PFSK-1 (cell line): ENCODE measurements around the gene LINC01488.

Experiments
- FOXP2 ChIP-seq: optimal IDR thresholded peaks from 2 replicates; pipeline ENCODE3; 2011; ENCODE audit warnings: borderline replicate concordance, control low read depth, inconsistent platforms; ENCODE audit not compliant: insufficient read depth; ENCODE audit errors: extremely low read length, extremely low read depth
- POLR2AphosphoS5 ChIP-seq: IDR thresholded peaks from 2 replicates; pipeline ENCODE4 v1.6.1; 2012; ENCODE audit warnings: low read depth, mild to moderate bottlenecking, control low read depth, low read length, moderate library complexity
- SIN3A ChIP-seq: IDR thresholded peaks from 2 replicates; pipeline ENCODE4 v1.6.1; 2012; ENCODE audit warnings: mild to moderate bottlenecking, low read length, moderate library complexity, borderline replicate concordance; ENCODE audit not compliant: insufficient read depth
- TAF1 ChIP-seq: IDR thresholded peaks from 2 replicates; pipeline ENCODE4 v1.6.1; 2012; ENCODE audit warnings: low read length, control low read depth, borderline replicate concordance; ENCODE audit not compliant: insufficient read depth
- TF ChIP-seq, protein P1 (sequence below), 2 experiments: IDR thresholded peaks; 2 replicates each; pipeline versions ENCODE4 v1.6.1 to v1.8.0; 2011 to 2012; ENCODE audit warnings: low read depth in 2 of 2, low read length in 2 of 2, control low read depth in 1 of 2, inconsistent platforms in 1 of 2, mild to moderate bottlenecking in 1 of 2, moderate library complexity in 1 of 2; ENCODE audit not compliant: insufficient read depth in 1 of 2

LINC01488 gene

DNA sequence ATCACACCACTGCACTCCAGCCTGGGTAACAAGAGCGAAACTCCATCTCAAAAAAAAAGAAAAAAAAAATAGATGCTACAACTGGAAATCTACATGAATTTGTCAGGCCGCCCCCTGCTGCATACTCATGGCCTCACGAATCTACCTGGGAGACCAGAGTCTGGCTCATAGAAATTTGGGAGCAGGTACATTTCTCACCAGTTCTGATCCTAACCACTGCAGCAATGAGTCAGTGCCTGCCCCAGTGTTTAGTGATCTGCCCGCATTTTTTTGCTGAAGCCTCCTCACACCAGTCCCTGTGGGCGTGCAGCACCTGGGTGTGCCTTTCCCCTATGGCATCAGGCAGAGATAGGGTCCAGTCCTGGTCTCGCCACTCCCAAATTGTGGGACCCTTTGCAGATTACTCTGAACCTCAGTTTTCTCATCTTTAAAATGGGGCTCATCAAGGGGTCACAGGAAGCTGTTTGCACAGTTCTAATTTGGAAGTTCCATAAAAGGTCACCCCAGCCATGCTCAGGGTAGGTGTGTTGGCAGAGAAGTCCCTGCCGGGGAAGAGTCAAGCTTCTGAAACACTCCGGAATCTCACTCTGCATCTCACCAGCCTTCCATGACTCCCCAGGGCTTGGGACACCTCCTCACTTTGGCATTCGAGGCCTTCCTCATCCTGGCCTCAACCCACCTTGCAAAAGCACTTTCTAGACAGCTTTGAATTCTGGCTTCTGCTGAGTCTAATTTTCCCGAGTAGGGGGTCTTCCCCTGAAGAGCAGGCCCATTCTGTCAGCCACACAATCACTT is 39.3 kb upstream of the LINC01488 start:
- TF ChIP-seq POLR2AphosphoS5: no peak
- TF ChIP-seq, protein P1, sequence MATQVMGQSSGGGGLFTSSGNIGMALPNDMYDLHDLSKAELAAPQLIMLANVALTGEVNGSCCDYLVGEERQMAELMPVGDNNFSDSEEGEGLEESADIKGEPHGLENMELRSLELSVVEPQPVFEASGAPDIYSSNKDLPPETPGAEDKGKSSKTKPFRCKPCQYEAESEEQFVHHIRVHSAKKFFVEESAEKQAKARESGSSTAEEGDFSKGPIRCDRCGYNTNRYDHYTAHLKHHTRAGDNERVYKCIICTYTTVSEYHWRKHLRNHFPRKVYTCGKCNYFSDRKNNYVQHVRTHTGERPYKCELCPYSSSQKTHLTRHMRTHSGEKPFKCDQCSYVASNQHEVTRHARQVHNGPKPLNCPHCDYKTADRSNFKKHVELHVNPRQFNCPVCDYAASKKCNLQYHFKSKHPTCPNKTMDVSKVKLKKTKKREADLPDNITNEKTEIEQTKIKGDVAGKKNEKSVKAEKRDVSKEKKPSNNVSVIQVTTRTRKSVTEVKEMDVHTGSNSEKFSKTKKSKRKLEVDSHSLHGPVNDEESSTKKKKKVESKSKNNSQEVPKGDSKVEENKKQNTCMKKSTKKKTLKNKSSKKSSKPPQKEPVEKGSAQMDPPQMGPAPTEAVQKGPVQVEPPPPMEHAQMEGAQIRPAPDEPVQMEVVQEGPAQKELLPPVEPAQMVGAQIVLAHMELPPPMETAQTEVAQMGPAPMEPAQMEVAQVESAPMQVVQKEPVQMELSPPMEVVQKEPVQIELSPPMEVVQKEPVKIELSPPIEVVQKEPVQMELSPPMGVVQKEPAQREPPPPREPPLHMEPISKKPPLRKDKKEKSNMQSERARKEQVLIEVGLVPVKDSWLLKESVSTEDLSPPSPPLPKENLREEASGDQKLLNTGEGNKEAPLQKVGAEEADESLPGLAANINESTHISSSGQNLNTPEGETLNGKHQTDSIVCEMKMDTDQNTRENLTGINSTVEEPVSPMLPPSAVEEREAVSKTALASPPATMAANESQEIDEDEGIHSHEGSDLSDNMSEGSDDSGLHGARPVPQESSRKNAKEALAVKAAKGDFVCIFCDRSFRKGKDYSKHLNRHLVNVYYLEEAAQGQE (IDR thresholded peaks at IDR 0.05; ENCODE audit: insufficient read depth in 1 of 2, low read depth in 2 of 2, low read length in 2 of 2): 0 out of 4 replicates have a peak, but pooled peaks of 1 of the 2 experiments have one; percentile 43
- TF ChIP-seq TAF1: peak; percentile 44; the same call in 1 of the 2 replicates

DNA sequence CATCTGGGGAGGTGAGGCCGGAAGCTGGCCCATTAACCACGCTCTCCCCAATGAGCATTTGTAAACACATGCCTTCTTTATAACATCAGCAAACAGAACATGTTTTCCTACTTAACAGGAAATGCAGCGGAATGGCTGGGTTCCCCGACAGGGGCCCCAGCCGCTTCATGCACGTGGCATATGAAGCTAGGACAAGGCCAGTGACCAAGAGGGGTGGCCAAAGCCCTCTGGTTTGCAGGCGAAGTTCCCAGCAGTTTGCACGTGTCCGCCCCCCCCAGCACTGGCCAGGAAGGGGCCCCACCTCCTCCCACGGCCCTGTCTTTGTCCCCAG is 38.7 kb upstream of the LINC01488 start:
- TF ChIP-seq POLR2AphosphoS5: no peak
- peak; percentile 79; the same call in 1 of the 2 replicates for TF ChIP-seq SIN3A
- TF ChIP-seq TAF1: peak; percentile 8; the same call in 1 of the 2 replicates

DNA sequence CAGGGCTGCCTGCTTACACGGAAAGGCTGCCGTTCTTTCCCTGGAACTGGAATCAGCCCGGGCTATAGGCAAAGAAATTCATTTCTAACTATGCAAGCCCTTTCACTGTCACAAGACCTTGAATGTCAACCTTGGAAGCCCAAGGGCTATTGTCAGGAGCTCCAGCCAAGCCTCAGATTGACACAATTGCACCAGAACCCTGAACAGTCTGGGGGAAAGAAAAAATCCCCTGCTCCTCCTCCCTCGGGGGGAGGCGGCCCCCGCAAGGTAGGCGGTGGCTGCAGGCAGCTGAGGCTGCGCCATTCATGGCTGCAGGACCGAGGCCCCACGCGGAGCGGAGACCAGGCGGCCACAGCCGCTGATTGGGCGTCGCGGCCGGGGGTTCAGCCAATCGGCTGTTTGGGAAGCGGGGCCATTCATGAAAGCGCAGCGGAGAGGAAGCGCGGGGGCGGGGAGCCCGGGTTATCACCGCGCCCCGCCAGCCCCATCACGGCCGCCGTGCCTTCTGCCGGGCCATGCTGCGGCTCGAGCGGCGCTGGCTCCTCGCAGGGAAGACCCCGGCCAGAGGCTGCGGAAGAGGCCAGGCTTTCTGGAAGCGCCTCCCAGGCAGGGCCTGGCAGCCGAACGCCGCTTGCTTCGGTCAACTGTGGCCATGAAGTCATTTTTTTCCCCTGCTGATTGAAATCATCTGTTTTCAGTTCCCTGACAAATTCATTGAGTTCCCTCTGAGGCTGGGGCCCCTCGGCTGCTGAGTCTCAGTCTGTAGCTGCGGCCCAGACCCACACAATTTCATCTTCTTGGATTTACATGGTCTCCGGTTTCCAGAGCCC is 38.1 kb upstream of the LINC01488 start:
- no peak for TF ChIP-seq SIN3A
- TF ChIP-seq, protein P1 (IDR thresholded peaks at IDR 0.05; ENCODE audit: insufficient read depth in 1 of 2, low read depth in 2 of 2, low read length in 2 of 2): no peak; a peak in 1 of 4 replicates
- TF ChIP-seq POLR2AphosphoS5: peak; percentile 86
- TF ChIP-seq TAF1: no peak; the same call in 1 of the 2 replicates

DNA sequence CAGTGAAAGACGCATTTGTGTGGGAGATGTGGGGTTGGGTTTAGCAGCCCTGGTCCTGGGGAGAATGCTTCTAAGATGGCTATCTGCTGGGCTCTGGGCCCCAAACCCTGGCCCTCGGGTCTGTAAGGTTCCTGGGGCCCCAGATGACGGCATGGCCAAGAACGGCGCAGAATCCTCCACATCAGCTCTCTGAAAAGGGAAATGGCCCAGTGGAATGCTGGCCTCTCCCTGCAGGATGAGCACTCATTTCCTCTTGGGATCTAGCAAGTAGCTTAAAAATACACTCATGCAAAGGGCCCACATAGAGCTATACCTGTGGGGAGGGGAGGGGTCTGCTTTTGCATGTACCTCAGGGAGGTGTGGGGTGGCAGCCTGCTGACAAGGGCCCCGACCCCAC is 37.5 kb upstream of the LINC01488 start:
- TF ChIP-seq SIN3A (0 out of 2 replicates have a peak, but pooled peaks have one; percentile 43), POLR2AphosphoS5 (no peak)

DNA sequence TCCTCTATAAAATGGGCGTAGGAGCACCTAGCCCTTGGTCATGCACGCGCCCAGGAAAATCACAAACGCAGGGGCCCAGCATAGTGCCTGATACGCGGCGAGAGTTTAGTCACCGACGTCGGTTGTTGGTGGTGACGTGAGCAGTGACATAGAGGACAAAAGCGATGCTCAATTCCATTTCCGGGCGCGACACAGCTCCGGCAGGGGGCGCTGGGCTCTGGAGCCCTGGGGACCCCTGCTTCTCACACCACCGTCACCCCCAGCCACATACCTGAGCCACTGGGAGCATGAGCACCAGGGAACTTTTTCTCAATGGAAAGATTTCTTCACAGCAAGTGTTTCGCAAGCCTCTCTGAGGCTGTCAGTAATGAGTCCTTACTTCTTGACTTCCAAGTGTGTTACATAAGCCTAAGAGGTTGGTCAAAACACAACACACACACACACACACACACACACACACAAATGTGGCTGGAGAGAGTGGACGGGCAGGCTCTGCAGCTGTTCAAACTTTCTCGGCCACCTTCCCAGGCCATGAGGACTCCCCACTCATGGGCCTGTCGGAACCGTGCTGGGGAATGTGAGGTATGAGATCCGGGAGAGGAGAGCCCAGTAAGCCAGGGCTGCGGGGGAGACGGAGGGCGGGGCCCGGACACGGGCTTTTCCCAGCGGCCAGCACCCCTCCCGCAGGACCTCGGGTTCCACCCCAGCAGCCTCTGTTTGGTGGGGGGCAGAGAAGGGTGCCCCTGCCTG is 36.9 kb upstream of the LINC01488 start:
- TF ChIP-seq SIN3A (no peak), FOXP2 (no peak), POLR2AphosphoS5 (no peak), TAF1 (no peak)
- TF ChIP-seq, protein P1 (IDR thresholded peaks at IDR 0.05; ENCODE audit: insufficient read depth in 1 of 2, low read depth in 2 of 2, low read length in 2 of 2): no peak

DNA sequence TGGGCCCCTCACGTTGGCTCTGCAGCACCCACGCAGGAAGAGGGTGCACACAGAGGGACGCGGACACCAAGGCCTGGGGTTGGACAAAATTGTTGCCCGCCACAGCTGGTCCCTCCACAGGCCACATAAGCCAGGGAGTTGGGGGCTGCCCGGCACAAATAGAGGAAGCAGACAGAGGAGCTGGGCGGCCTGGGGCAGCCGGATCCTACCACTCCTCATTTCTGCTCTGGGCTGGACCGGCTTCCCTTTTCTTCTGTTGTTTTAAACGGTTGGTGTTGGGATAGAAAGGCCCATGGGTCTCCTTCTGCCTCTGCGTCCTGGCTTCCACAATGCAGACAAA is 36.4 kb upstream of the LINC01488 start:
- TF ChIP-seq SIN3A (no peak), TAF1 (no peak), POLR2AphosphoS5 (no peak), FOXP2 (no peak)
- TF ChIP-seq, protein P1 (IDR thresholded peaks at IDR 0.05; ENCODE audit: insufficient read depth in 1 of 2, low read depth in 2 of 2, low read length in 2 of 2): no peak
